Measurements from ENCODE around the gene FAM110A. TPM values are rescaled to one million over a fixed set of nuclear protein-coding genes. Genes with fewer than 3 reads are reported as not detected.

FAM110A gene
- total RNA-seq, 1 donor from 2014 or later = 152 TPM

DNA sequence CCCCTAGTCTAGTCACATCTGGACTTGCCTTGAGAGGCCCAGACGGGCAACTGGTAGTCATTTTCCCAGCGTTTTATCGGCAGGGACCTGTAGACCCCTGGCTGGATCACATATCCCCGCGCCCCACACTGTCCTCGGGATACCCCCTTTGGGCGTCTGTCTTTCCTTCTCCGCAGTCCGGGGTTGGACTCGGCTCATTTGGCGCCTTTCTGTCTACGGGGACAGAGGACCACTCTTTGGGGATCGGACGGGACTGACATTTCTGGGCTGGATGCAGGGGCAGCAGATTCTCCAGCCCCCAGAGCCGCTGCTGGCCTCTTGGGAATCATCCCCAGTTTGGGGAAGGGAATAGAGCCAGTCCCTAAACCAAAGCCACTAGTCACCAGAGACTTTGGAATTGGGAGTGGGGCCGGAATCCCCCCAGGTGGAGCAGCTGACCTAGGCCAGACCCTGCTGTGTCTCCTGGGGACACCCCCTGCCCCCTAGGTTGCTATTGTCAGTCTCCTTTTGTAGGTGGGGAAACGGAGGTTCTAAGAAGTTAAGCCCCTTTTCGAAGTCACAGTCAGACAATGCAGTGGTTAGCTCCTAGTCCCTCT is 734 bp downstream of the FAM110A start:
- Mint-ChIP-seq H3K36me3 (ENCODE audit: unreplicated experiment) (peaks cover 6% of the 10 kb centered on the region), H3K9me3 (ENCODE audit: unreplicated experiment) (peaks cover 12% of the 10 kb centered on the region), H3K27me3 (ENCODE audit: unreplicated experiment) (peaks cover 8% of the 10 kb centered on the region), H3K4me3 (ENCODE audit: unreplicated experiment) (peak overlapping the region; percentile 90), H3K27ac (ENCODE audit: unreplicated experiment) (peak overlapping the region; percentile 73), H3K4me1 (ENCODE audit: low read depth, unreplicated experiment) (peaks cover 28% of the 10 kb centered on the region)
- TF ChIP-seq, protein P1, sequence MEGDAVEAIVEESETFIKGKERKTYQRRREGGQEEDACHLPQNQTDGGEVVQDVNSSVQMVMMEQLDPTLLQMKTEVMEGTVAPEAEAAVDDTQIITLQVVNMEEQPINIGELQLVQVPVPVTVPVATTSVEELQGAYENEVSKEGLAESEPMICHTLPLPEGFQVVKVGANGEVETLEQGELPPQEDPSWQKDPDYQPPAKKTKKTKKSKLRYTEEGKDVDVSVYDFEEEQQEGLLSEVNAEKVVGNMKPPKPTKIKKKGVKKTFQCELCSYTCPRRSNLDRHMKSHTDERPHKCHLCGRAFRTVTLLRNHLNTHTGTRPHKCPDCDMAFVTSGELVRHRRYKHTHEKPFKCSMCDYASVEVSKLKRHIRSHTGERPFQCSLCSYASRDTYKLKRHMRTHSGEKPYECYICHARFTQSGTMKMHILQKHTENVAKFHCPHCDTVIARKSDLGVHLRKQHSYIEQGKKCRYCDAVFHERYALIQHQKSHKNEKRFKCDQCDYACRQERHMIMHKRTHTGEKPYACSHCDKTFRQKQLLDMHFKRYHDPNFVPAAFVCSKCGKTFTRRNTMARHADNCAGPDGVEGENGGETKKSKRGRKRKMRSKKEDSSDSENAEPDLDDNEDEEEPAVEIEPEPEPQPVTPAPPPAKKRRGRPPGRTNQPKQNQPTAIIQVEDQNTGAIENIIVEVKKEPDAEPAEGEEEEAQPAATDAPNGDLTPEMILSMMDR (IDR thresholded peaks at IDR 0.05; ENCODE audit: partially characterized antibody, unreplicated experiment) = no peak
- no peak for DNase-seq

DNA sequence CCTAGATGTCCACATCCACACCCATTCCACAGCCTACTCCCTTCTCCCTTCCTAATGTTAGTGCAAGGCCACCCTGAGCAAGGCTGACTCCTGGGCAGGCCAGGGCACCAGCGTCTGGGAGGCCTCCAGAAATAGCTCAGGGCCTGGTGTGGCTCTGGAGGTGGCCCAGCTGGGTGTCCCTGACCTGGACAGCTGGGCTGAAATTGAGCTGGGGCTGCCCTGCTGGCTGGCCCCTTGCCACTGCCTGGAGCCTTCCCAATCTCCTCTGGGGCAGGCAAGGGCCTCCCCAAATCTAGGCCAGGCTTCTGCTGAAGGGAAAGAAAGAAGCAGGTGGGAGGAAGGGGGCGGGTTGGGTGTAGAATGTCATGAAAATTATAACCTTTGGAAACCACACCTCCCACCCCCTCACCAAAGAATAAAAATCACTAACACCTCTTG is 2.1 kb downstream of the FAM110A start:
- H3K4me3 Mint-ChIP-seq (ENCODE audit: unreplicated experiment) = peak overlapping the region; percentile 47
- H3K36me3 Mint-ChIP-seq (ENCODE audit: unreplicated experiment) = peaks cover 6% of the 10 kb centered on the region
- peaks cover 8% of the 10 kb centered on the region for H3K27me3 Mint-ChIP-seq (ENCODE audit: unreplicated experiment)
- H3K9me3 Mint-ChIP-seq (ENCODE audit: unreplicated experiment) = peaks cover 10% of the 10 kb centered on the region
- peak overlapping the region; percentile 80 for H3K27ac Mint-ChIP-seq (ENCODE audit: unreplicated experiment)
- peaks cover 39% of the 10 kb centered on the region for H3K4me1 Mint-ChIP-seq (ENCODE audit: low read depth, unreplicated experiment)
- TF ChIP-seq, protein P1 (IDR thresholded peaks at IDR 0.05; ENCODE audit: partially characterized antibody, unreplicated experiment) = no peak
- no peak for DNase-seq

DNA sequence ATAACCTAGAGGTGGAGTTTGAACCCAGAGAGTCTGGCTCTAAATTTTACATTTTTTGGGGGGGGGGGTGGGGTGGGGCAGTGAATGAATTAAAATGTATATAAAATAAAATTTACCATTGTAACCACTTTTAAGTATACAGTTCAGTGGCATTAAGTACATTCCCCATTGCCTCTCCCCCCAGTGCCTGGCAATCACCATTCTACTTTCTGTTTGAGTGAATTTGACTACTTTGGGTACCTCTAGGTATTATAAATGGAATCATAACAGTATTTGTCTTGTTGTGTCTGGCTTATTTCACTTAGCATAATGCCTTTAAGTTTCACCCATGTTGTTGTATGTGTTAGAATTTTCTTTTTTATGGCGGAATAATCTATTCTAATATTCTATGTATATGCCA is 2.7 kb downstream of the FAM110A start:
- Mint-ChIP-seq H3K27ac (ENCODE audit: unreplicated experiment) (no peak overlapping the region), H3K27me3 (ENCODE audit: unreplicated experiment) (peaks cover 8% of the 10 kb centered on the region), H3K4me3 (ENCODE audit: unreplicated experiment) (peak overlapping the region; percentile 28), H3K9me3 (ENCODE audit: unreplicated experiment) (peaks cover 10% of the 10 kb centered on the region), H3K4me1 (ENCODE audit: low read depth, unreplicated experiment) (peaks cover 39% of the 10 kb centered on the region), H3K36me3 (ENCODE audit: unreplicated experiment) (peaks cover 6% of the 10 kb centered on the region)
- TF ChIP-seq, protein P1 (IDR thresholded peaks at IDR 0.05; ENCODE audit: partially characterized antibody, unreplicated experiment) = no peak
- no peak for DNase-seq

DNA sequence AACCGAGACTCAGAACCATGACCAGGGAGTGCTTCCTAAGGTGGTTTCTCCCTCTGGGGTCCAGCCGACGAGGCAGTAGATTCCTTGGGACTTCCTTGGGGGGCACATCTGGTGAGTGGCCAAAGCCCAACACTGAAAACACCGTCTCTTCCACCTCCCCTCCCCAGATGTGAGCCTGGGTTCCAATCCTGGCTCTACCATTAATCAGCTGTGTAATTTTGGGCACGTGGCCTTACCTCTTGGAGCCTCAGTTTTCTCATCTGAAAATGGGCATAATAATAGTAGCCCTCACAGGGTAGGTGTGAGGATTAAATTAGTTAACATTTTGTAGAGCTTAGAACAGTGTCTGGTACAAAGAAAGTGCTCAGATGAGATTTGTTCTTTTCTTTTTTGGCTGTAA is 5.5 kb downstream of the FAM110A start:
- TF ChIP-seq, protein P1 (IDR thresholded peaks at IDR 0.05; ENCODE audit: partially characterized antibody, unreplicated experiment) = no peak
- H3K4me3 Mint-ChIP-seq (ENCODE audit: unreplicated experiment) = no peak overlapping the region

DNA sequence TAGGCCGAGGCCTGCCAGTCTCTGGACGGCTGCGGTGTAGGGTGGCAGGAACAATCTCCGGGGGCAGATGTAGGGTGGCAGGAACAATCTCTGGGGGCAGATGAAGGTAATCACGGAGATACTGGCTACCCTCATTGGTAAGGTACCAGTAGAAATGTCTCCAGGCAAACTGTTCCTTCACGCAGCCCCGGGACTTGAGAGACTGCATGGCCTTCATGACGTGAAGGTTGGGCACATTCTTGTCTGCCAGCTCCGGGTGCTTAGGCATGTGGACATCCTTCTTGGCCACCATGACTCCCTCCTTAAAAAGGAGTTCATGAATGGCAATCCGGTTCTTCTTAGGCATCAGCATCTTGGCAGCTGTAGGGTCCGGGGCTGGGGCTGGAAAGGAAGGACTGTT is 6.1 kb downstream of the FAM110A start:
- Mint-ChIP-seq H3K27me3 (ENCODE audit: unreplicated experiment) (peaks cover 7% of the 10 kb centered on the region), H3K4me3 (ENCODE audit: unreplicated experiment) (no peak overlapping the region), H3K27ac (ENCODE audit: unreplicated experiment) (peak overlapping the region; percentile 52), H3K36me3 (ENCODE audit: unreplicated experiment) (peaks cover 6% of the 10 kb centered on the region), H3K9me3 (ENCODE audit: unreplicated experiment) (peaks cover 14% of the 10 kb centered on the region), H3K4me1 (ENCODE audit: low read depth, unreplicated experiment) (peaks cover 35% of the 10 kb centered on the region)
- DNase-seq = no peak
- TF ChIP-seq, protein P1 (IDR thresholded peaks at IDR 0.05; ENCODE audit: partially characterized antibody, unreplicated experiment) = no peak

More for the DNA sequence above, 5.5 kb downstream of the FAM110A start:
- Mint-ChIP-seq H3K36me3 (ENCODE audit: unreplicated experiment) (peaks cover 6% of the 10 kb centered on the region), H3K9me3 (ENCODE audit: unreplicated experiment) (peaks cover 11% of the 10 kb centered on the region), H3K4me1 (ENCODE audit: low read depth, unreplicated experiment) (peaks cover 40% of the 10 kb centered on the region), H3K27ac (ENCODE audit: unreplicated experiment) (no peak overlapping the region), H3K27me3 (ENCODE audit: unreplicated experiment) (peaks cover 7% of the 10 kb centered on the region)
- DNase-seq = no peak

Data from glutamatergic neuron (in vitro differentiated cells).